Measurements from ENCODE around the gene TOR4A. TPM values are rescaled to one million over a fixed set of nuclear protein-coding genes. Genes with fewer than 3 reads are reported as not detected.

TOR4A gene
- total and polyA plus RNA-seq, 9 of the 15 experiments (the other 6 are each of a cell fraction or from before 2014, with no cell fraction given) = 3.9 to 49.2 (median 8.8) TPM

DNA sequence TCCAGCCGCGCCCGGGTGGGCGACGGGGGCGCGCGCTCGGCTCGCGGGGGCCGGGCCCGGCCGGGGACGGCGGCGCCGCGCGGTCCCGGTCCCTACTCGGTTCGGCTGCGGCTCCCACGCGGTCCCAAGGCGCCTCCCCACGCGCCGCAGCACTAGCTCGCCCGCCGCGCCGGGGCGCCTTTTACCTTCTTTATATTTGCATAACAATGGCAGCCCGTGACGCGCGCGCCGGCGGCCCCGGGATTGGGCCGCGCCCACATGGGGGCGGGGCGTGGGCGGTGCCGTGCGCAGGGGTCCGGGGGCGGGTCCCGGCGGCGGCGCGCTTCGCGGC is 24.6 kb downstream of the TOR4A start, which contains the start of gene NRARP (continued):
- TF ChIP-seq PRDM10 (IDR thresholded peaks at IDR 0.05; ENCODE audit: partially characterized antibody) = no peak
- peak in 1 of 2 experiments; percentile 65; a peak in 2 of 4 replicates for TF ChIP-seq SIN3A (IDR thresholded peaks at IDR 0.05; ENCODE audit: borderline replicate concordance in 2 of 2, control insufficient read depth in 1 of 2, low read depth in 2 of 2, low read length in 2 of 2)
- 0 out of 2 replicates have a peak, but pooled peaks have one; percentile 41 for TF ChIP-seq ZBTB12 (CRISPR knock-in tag; IDR thresholded peaks at IDR 0.05)
- TF ChIP-seq, protein P1, sequence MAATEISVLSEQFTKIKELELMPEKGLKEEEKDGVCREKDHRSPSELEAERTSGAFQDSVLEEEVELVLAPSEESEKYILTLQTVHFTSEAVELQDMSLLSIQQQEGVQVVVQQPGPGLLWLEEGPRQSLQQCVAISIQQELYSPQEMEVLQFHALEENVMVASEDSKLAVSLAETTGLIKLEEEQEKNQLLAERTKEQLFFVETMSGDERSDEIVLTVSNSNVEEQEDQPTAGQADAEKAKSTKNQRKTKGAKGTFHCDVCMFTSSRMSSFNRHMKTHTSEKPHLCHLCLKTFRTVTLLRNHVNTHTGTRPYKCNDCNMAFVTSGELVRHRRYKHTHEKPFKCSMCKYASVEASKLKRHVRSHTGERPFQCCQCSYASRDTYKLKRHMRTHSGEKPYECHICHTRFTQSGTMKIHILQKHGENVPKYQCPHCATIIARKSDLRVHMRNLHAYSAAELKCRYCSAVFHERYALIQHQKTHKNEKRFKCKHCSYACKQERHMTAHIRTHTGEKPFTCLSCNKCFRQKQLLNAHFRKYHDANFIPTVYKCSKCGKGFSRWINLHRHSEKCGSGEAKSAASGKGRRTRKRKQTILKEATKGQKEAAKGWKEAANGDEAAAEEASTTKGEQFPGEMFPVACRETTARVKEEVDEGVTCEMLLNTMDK (IDR thresholded peaks at IDR 0.05; ENCODE audit: borderline replicate concordance, insufficient read depth, low read depth, low read length, poor library complexity, severe bottlenecking) = peak; percentile 34
- 0 out of 2 replicates have a peak, but pooled peaks have one; percentile 4 for TF ChIP-seq ZNF384 (IDR thresholded peaks at IDR 0.05; ENCODE audit: low read depth, low read length)
- peak; percentile 98 for TF ChIP-seq SOX6 (IDR thresholded peaks at IDR 0.05)
- TF ChIP-seq POLR2H (tag; IDR thresholded peaks at IDR 0.05; ENCODE audit: low read depth) = no peak
- no peak for TF ChIP-seq EHMT2 (IDR thresholded peaks at IDR 0.05)
- TF ChIP-seq CXXC5 (CRISPR knock-in tag; IDR thresholded peaks at IDR 0.05) = no peak
- TF ChIP-seq PML (IDR thresholded peaks at IDR 0.05; ENCODE audit: low read length) = peak; percentile 28; the same call in 1 of the 2 replicates
- peak; percentile 74 for TF ChIP-seq CREM (IDR thresholded peaks at IDR 0.05; ENCODE audit: low read depth)
- TF ChIP-seq NFATC3 (IDR thresholded peaks at IDR 0.05) = no peak
- TF ChIP-seq, protein P2, sequence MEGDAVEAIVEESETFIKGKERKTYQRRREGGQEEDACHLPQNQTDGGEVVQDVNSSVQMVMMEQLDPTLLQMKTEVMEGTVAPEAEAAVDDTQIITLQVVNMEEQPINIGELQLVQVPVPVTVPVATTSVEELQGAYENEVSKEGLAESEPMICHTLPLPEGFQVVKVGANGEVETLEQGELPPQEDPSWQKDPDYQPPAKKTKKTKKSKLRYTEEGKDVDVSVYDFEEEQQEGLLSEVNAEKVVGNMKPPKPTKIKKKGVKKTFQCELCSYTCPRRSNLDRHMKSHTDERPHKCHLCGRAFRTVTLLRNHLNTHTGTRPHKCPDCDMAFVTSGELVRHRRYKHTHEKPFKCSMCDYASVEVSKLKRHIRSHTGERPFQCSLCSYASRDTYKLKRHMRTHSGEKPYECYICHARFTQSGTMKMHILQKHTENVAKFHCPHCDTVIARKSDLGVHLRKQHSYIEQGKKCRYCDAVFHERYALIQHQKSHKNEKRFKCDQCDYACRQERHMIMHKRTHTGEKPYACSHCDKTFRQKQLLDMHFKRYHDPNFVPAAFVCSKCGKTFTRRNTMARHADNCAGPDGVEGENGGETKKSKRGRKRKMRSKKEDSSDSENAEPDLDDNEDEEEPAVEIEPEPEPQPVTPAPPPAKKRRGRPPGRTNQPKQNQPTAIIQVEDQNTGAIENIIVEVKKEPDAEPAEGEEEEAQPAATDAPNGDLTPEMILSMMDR (IDR thresholded peaks at IDR 0.05 in 2 of 3, conservative IDR thresholded peaks at IDR 0.05 in 1 of 3; ENCODE audit: insufficient read depth in 2 of 3, low read depth in 1 of 3, low read length in 3 of 3) = 0 out of 6 replicates have a peak, but pooled peaks of 1 of the 3 experiments have one; percentile 27
- peak; percentile 70 for TF ChIP-seq RBFOX2 (IDR thresholded peaks at IDR 0.05; ENCODE audit: low read depth, low read length)
- TF ChIP-seq HEY1 (CRISPR knock-in tag; IDR thresholded peaks at IDR 0.05; ENCODE audit: borderline replicate concordance) = no peak
